Ovary (tissue), 9 donors: ENCODE data around the gene ZMYND10. TPM values are rescaled to one million over a fixed set of nuclear protein-coding genes. Genes with fewer than 3 reads are reported as not detected.

Source experiments
- DNase-seq, 5 donors: peaks; one replicate each; pipeline ENCODE4 v3.0.0-alpha.2; 2019 to 2020
- H3K27ac ChIP-seq, 2 donors: fragments of 200-600 bp; one replicate each; pipeline versions ENCODE4 v1.5.1 to v1.8.0; 2019 to 2022
- H3K27me3 ChIP-seq: fragments of 200-600 bp; one replicate; pipeline ENCODE4 v1.8.0; 2022
- H3K36me3 ChIP-seq: fragments of 200-600 bp; sonication (generic); one replicate; pipeline ENCODE4 v1.5.1; 2019
- H3K4me1 ChIP-seq: one replicate; pipeline ENCODE4 v1.8.1; 2013; ENCODE audit warnings: mild to moderate bottlenecking, moderate library complexity; ENCODE audit not compliant: insufficient read depth
- H3K4me3 ChIP-seq: fragments of 200-600 bp; sonication (generic); one replicate; pipeline ENCODE4 v1.5.1; 2017
- H3K9me3 ChIP-seq, 2 donors: fragments of 200-600 bp in 1 of 2; sonication (generic) in 1 of 2; one replicate each; pipeline versions ENCODE4 v1.5.1 to v1.8.1; 2013 to 2019; ENCODE audit warnings: mild to moderate bottlenecking in 1 of 2, moderate library complexity in 1 of 2
- CTCF ChIP-seq, 3 donors: fragments of 450-650 bp in 2 of 3; fragments of 200-600 bp in 1 of 3; IDR thresholded peaks; one replicate each; pipeline versions ENCODE4 v1.5.1 to v1.8.0; 2016 to 2022; ENCODE audit warnings: antibody characterized with exemption in 3 of 3, mild to moderate bottlenecking in 1 of 3
- EP300 ChIP-seq: sonication (generic); formaldehyde crosslinking; IDR thresholded peaks from one replicate; pipeline ENCODE4 v1.6.1; 2017; ENCODE audit warnings: antibody characterized with exemption
- POLR2A ChIP-seq: fragments of 450-650 bp; IDR thresholded peaks from one replicate; pipeline ENCODE4 v1.6.1; 2017; ENCODE audit warnings: antibody characterized with exemption, mild to moderate bottlenecking, moderate library complexity
- WGBS, 3 donors: extraction: QIAGEN DNeasy Blood & Tissue Kit in 1 of 3; methylation state at CpG; one replicate each; pipeline versions ENCODE4 v1.1.5 to v1.1.7; 2013 to 2017; 5-methylcytosine and 5-hydroxymethylcytosine counted together
- intact Hi-C, 4 donors: fragments of 100-400 bp; cut with DNase I; formaldehyde crosslinking; loops; one replicate each; pipeline versions ENCODE4 v1.11.0 to v1.15.1; 2022 to 2023
- polyA plus RNA-seq, 2 donors: library from polyadenylated mRNA; stranded (reverse); fragments of 200-250 nt in 1 of 2; fragments of 350-450 nt in 1 of 2; fragmentation: Illumina TruSeq in 1 of 2; extraction: RNeasy Lipid Tissue Mini Kit (QIAGEN cat#74804) in 1 of 2; gene quantifications; one replicate each; pipeline ENCODE4 v1.2.3, GENCODE V29; 2013 to 2014
- total RNA-seq, 7 donors: library from RNA; depleted of rRNA in 2 of 7; stranded (reverse); fragments of >200 nt in 2 of 7; fragmentation: NEBNext Ultra II Directional in 3 of 7; extraction: Animal tissue kit (Norgen Biotek cat#: 25700) in 3 of 7; gene quantifications; one replicate each; pipeline versions ENCODE4 v1.1.0 to v1.2.4, GENCODE V29; 2016 to 2023
- donor health status: DM: no; HTN: no; CAD: no; lungs with moderate emphysema.
- donor health status: DM: no; HTN: no; CAD: no.
- donor health status: Bipolar disorder and iron deficiency.
- donor health status: DM: yes; HTN: yes; CAD: no.
- donor health status: DM: no; HTN: no; CAD: no.
- donor health status: DM: yes; HTN: yes; CAD: no.

ZMYND10 gene
- total and polyA plus RNA-seq, 9 donors, result 0.50 to 75.1 (median 3.0) TPM

GRCh38 chr3:50378024-50378423 is 32.5 kb upstream of the ZMYND10 start:
- Histone ChIP-seq H3K27ac (no peak overlapping the region), H3K4me3 (no peak overlapping the region), H3K4me1 (peaks cover 5% of the 10 kb centered on the region), H3K27me3 (no peaks in the 10 kb centered on the region), H3K36me3 (no peaks in the 10 kb centered on the region), H3K9me3 (no peaks in the 10 kb centered on the region)
- 78 to 88% (median 83%) methylated on average over 6 of the region's 6 CpGs for WGBS, 3 donors
- DNase-seq, result no peak
- TF ChIP-seq EP300 (no peak), POLR2A (no peak), CTCF (IDR thresholded peaks at IDR 0.05) (no peak)
- intact Hi-C loops, result loop anchor here in 2 of 4 donors (10.0 kb wide), 2 partner anchors 157 to 167 kb away; no protein-coding TSS in a partner anchor

GRCh38 chr3:50375258-50375931 is 29.9 kb upstream of the ZMYND10 start:
- TF ChIP-seq CTCF (IDR thresholded peaks at IDR 0.05) (no peak), EP300 (no peak), POLR2A (no peak)

GRCh38 chr3:50374363-50375257 is 29.1 kb upstream of the ZMYND10 start:
- Histone ChIP-seq H3K4me3 (no peak overlapping the region), H3K27me3 (no peaks in the 10 kb centered on the region), H3K36me3 (no peaks in the 10 kb centered on the region), H3K4me1 (no peaks in the 10 kb centered on the region), H3K9me3 (no peaks in the 10 kb centered on the region), H3K27ac (no peak overlapping the region)
- intact Hi-C loops, result loop anchor here in 2 of 4 donors (10.0 kb wide), 2 partner anchors 160 to 170 kb away; no protein-coding TSS in a partner anchor
- TF ChIP-seq CTCF (IDR thresholded peaks at IDR 0.05) (no peak), EP300 (no peak), POLR2A (no peak)
- no peak for DNase-seq
- 54 to 59% (median 55%) methylated on average over 19 to 22 of the region's 22 CpGs for WGBS, 3 donors

More at GRCh38 chr3:50375258-50375931, 29.9 kb upstream of the ZMYND10 start:
- intact Hi-C loops, result loop anchor here in 2 of 4 donors (10.0 kb wide), 2 partner anchors 159 to 169 kb away; no protein-coding TSS in a partner anchor
- WGBS, 3 donors, result 74 to 76% (median 75%) methylated on average over 7 of the region's 7 CpGs
- no peak for DNase-seq
- no peaks in the 10 kb centered on the region for H3K27me3 ChIP-seq
- no peaks in the 10 kb centered on the region for H3K9me3 ChIP-seq
- H3K4me1 ChIP-seq, result no peaks in the 10 kb centered on the region
- no peak overlapping the region for H3K4me3 ChIP-seq
- H3K27ac ChIP-seq, result no peak overlapping the region
- no peaks in the 10 kb centered on the region for H3K36me3 ChIP-seq

GRCh38 chr3:50373146-50374051 is 27.9 kb upstream of the ZMYND10 start:
- Histone ChIP-seq H3K4me3 (no peak overlapping the region), H3K9me3 (no peaks in the 10 kb centered on the region), H3K27ac (no peak overlapping the region), H3K4me1 (no peaks in the 10 kb centered on the region), H3K36me3 (no peaks in the 10 kb centered on the region), H3K27me3 (no peaks in the 10 kb centered on the region)
- DNase-seq, result no peak
- TF ChIP-seq POLR2A (no peak), CTCF (IDR thresholded peaks at IDR 0.05) (no peak), EP300 (no peak)
- intact Hi-C loops, result loop anchor here in 2 of 4 donors (10.0 kb wide), 2 partner anchors 161 to 171 kb away; no protein-coding TSS in a partner anchor
- WGBS, 3 donors, result 33 to 40% (median 37%) methylated on average over 12 of the region's 12 CpGs
